HG03097 (cell line): ENCODE results near the gene PRSS57.
"Not testable (repeated sequence)": the region's sequence is repeated elsewhere in the genome, so short reads cannot be mapped to it uniquely, and the experiment has no call there.

Experiments used
- ATAC-seq: cut with Tn5 transposase; IDR thresholded peaks from one replicate; pipeline ENCODE4 v1.9.1; 2021; ENCODE audit not compliant: unreplicated experiment, low FRiP score

The PRSS57 gene

GRCh38 chr19:723714-724113 lies 28.5 kb upstream of the PRSS57 start:
- ATAC-seq, result no peak

DNA sequence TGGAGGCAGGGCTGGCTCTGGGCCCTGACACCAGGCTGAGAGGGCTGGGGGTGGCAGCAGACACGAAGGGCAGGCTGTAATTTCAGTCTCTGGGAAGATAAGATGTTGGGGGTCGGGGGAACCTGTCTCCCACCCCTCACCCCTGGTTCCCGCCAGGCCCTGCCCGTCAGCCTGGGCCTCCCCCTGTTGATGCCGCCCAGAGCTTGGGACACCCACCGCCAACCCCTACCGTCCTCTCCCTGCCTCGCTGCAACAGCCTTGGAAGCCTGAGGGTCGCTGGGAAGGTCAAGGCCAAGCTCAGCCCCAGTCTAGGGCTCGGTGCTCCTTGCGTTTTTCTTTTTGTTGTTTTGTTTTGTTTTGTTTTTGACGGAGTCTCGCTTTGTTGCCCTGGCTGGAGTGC lies 28.0 kb upstream of the PRSS57 start:
- ATAC-seq, result no peak

- no peak for ATAC-seq
These were observed 27.4 kb upstream of the PRSS57 start for GRCh38 chr19:722553-723101.

- no peak for ATAC-seq
These were observed 25.3 kb upstream of the PRSS57 start for GRCh38 chr19:720345-721160.

- ATAC-seq, result no peak
These were observed 24.5 kb upstream of the PRSS57 start for GRCh38 chr19:719636-720344.

DNA sequence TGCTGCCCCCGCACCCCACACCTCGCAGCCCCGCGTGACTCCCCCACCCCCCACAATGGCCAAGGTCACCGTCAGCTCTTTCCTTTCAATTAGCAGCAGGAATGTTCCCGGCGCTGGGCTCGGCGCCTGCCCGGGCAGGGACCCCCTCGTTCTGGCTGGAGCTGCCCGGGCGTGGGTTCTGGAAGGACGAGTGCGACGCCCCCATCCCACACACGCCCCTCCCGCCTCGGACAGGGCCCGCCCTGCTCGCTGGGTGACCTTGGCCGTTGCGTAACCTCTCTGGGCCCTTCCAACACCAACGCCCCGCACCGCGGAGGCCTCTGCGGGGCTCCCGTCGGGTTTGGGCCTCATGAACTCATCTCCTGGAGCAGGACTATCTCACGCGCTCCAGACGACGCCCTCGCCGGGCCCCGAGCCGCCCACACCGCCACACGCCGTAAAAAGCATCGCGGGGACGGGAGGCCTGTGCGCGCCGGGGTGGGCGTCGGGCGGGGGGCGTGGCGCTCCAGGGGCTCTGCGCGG lies 23.8 kb upstream of the PRSS57 start:
- ATAC-seq, result no peak

DNA sequence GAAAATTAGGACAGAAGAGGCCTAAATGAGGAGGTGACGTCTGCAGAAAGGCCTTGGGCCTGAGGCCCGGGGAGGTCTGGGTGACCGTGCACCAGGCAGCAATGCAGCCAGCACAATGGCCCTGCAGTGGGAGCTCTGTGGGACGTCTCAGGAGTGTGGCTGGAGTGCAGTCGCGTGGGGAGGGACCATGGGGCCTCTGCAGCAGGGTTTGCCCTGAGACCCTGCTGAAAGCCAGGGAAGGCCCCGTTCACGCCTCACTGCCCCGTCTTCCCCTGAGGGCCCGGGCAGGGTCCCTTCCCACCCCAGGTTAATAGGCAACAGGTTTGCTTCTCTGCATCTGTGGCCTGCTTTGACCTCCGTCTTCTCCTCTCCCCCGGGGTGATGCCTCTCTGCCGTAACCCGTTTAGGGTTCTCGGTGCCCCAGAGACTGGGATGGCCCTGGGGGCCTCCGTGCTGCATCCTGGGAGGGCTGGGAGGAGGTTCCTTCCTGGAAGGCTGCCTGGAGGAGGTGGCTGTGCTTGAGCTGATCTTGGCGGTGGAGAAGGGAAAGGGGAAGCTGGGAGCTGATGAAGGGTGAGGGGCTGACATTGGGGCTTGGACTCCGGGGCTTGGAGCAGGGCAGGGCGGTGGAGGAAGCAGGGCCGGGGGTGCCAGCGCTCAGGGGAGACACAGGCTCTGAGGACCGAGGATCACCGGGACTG lies 23.1 kb upstream of the PRSS57 start:
- no peak for ATAC-seq

DNA sequence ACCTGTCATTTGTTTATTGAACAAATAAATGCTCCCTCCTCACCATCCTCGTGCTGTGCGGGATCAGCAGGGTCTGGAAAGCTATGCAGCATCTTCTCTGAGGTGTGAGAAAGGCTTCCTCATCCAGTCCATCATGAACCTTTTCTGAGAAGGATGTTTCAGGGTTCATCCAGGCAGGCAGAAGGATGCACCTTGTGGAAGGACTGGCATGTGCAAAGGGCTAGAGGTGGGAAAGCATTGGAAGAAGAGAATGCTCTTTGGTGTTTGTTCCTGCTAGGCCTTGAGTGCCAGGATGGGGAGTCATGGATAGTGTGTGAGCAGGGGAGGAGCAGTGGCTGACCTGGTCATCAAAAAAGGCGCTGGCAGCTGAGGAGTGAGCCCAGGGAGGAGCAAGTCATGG lies 20.1 kb upstream of the PRSS57 start:
- ATAC-seq, result no peak

DNA sequence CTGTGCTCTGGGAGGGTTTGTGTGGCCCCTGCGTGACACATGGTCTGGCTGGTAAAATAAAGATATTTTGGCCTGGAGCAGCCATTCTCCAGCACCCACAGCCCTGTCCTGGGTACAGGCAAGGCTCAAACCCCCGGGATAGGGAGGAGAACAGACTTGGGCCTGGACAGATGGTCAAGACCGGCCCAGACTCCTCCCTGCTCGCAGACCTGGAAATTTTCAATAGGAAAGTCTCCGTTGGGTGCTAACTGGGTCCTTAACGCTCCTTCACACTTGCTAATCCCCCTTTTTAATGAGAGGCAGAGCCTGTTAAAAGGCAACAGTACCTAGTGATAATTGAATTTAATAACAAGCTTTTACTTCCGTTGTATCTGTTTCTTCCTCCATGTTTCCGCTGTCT lies 16.0 kb upstream of the PRSS57 start:
- ATAC-seq, result no peak

- no peak for ATAC-seq
These were observed 15.5 kb upstream of the PRSS57 start for GRCh38 chr19:710767-711166.

GRCh38 chr19:709965-710571 lies 14.8 kb upstream of the PRSS57 start:
- ATAC-seq, result no peak

DNA sequence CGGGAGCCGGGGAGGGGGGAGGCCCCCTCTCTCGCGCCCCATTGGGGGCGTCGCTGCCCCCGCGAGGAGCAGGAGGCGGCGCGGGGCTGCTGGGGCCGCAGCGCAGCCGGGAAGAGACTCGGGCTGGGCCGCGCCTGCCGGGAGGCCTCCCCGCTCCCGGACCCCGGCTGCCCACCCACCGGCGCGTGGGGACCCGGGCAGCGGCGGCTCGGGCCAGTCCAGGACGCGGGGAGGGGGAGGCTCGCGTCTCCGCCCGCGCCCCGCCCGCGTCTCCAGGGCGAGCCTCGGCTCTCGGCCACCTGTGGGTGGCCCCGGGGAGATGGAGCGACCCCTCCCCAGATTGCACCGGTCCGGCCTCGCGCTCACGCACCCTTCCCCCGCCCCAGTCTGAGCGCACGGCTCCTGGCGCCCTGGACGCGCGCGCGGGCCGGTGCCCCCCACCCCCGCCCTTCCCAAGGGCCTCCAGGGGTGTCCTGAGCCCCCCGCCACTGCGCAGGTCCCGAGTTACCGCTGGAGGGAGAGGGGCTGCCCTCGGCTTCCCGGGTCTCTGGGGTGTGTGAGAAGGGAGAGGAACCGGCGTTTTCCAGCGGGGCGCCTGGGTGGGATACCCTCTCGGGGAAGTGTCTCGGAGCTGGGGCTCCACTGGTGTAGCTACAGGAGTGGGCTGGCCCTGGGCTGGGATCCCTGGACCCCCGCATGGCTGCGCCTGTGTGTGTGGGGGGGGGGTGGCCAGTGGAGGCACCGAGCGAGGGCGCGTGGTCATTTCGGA lies 14.1 kb upstream of the PRSS57 start:
- ATAC-seq, result no peak

DNA sequence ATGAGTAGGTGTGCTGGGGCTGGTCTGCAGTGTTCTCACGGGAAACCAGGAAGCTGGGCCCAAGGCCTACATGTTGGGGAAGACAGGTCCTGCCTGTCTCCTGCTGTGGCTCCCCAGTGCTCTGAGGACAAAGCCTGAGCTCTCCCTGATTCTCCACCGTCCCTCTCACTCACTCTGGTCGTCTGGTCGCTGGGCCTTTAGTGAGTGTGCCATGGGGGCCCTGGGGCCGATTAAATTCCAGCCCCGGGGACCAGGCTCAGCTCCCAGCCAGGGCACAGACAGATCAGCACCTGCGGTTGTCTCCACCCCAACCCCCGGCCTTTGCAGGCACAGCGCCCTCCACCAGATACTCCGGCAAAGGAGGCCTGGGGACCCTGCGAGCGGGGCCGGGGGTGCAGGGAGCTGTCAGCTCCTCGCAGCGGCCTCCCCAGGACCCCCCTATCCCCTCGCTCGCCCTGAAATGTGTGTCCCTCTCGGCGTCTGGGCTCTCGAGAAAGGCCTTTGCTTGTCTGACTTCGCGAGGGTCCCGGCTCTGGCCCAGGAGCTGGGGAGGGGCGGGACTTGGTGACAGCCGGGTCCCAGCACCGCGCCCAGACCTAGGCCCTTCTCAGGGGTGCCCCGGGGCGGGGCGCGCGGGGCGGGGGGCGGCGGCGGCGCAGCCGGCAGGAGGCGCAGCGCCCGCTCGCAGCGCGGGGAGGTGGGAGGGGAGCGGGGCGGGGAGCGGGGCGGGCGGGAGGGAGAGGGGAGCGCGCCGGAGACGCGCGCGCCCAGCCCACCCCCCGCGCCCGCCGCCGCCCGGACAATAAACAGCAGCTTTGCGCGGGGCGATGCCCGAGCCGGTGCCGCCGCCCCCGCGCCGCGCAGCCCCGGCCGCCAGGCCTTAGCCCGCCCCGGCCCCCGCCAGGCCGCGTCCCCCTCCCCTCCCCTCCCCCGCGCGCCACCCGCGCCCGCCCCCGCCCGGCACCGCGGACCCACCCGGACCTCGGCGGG lies 13.2 kb upstream of the PRSS57 start, which contains the start of gene PALM:
PALM (plus strand) TSS at position 782 of the 990 bp plus-strand sequence. CDS start 212 bp downstream, outside the sequence.
- no peak for ATAC-seq

DNA sequence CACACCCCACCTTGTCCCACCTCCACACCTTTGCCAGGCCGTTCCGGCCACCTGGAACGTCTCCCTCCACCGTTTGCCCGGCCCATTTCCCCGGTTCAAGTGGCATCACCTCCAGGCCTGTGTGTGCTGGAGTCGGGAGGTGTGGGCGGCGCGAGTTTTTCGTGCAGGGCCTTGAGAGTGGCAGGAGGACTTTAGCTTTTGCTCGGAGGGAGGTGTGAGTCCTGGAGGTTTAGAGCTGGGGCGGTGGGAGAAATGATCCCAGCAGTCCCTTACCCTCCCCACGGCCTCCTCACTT lies 9.1 kb upstream of the PRSS57 start:
- ATAC-seq, result no peak

DNA sequence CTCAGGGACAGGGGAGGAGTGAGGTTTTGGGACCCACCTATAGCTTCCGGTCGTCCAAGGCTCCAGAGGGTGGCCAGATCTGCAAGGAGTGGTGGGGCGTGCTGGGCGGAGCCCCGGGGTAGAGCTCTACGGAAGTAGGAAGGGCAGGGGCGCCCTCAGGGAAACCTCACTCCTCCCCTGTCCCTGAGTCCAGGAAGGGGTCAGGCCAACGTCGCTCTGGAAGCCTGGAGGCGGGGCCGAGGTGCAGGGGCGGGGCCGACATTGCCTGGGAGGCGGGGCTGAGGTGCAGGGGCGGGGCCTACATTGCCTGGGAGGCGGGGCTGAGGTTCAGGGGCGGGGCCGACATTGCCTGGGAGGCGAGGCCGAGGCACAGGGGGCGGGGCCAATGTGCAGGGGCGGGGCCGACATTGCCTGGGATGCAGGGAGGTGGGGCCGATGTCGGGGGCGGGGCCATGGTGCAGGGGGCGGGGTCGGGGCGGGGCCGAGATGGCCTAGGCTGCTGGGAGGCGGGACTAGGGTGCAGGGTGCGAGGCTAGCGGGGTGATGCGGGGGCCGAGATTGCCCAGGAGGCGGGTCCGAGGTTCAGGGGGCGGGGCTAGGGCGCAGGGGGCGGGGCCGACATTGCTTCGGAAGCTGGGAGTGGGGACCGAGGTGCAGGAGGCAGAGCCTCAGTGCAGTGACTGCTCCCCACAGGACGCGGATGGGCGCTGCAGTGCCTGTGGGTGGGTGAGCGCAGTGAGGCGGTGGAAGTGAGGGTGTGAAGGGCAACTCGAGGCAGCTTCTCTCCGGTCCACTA lies 8.6 kb upstream of the PRSS57 start:
- no peak for ATAC-seq

DNA sequence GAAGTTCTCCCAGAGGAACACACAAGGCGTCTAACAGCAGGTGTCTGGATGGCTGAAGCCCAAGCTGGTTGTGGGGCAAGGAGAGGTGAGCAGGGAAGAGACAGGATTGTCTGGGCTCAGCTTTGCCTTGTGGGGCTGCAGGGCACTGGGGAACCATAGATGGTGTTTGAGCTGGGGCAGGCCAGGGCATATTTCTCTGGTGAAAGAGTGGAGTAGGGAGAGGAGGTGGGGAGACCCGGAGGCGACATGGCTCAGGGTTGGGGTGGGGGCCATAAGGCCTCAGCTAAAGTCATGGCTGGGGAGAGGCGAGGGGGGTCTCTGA lies 8.0 kb upstream of the PRSS57 start:
- no peak for ATAC-seq

GRCh38 chr19:702847-703246 lies 7.6 kb upstream of the PRSS57 start:
- not testable (repeated sequence) for ATAC-seq

- ATAC-seq, result not testable (repeated sequence)
These were observed 4.6 kb upstream of the PRSS57 start for GRCh38 chr19:699885-700284.
